ENCODE results near the gene TTPAL. TPM values are rescaled to one million over a fixed set of nuclear protein-coding genes. Genes with fewer than 3 reads are reported as not detected.

The TTPAL gene
- total and polyA plus RNA-seq, 2 of the 4 experiments (the other 2 are of a cell fraction), result 8.2 to 18.1 TPM

DNA sequence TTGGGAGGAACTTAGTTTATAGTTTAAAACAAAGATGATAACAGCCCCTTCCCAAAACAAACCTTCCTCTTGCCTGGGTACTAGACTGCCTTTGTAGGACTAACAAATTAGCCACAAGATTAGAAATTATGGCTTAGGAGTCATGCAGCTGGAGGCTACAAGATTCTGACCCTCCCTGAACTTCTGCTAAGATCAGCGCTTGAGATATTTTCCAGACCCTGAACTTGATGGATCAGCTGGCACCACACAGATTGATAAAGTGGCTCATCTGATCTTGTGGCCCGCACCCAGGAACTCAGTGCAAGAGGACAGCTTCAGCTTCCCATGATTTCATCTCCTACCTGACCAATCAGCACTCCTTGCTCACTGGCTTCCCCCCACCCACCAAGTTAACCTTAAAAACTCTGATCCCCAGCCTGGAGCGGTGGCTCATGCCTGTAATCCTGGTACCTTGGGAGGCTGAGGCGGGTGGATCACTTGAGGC lies 52.1 kb downstream of the TTPAL start:
- Histone ChIP-seq H3K14ac (replicated peaks; ENCODE audit: low read depth, low read length) (no peak overlapping the region), H3K79me1 (ENCODE audit: low read depth in 1 of 2, low read length in 2 of 2) (peaks cover 9 to 13% of the 10 kb centered on the region in 2 experiments), H3K4ac (ENCODE audit: low read depth, low read length) (no peak overlapping the region), H3K36me3 (ENCODE audit: control insufficient read depth, insufficient read depth, low read length) (no peaks in the 10 kb centered on the region), H2BK15ac (ENCODE audit: low read depth, low read length) (no peak overlapping the region), H4K8ac (ENCODE audit: low read depth in 2 of 2, low read length in 2 of 2) (no peak overlapping the region), H4K20me1 (ENCODE audit: insufficient read depth, low read length) (no peaks in the 10 kb centered on the region), H3K9me1 (ENCODE audit: insufficient read depth, low read length) (peaks cover 9% of the 10 kb centered on the region; the same call in 1 of the 2 replicates), H3K4me3 (ENCODE audit: insufficient read depth, low read depth, low read length) (no peak overlapping the region), H3K9ac (ENCODE audit: low read depth, low read length) (no peak overlapping the region), H3K18ac (ENCODE audit: low read depth, low read length) (no peak overlapping the region), H2AFZ (replicated peaks; ENCODE audit: low read length, poor library complexity) (no peak overlapping the region), H2BK20ac (ENCODE audit: low read depth, low read length) (no peak overlapping the region), H2AK9ac (replicated peaks; ENCODE audit: low read depth, low read length, poor library complexity) (no peak overlapping the region), H2AK5ac (ENCODE audit: low read depth, low read length) (no peak overlapping the region), H4K5ac (ENCODE audit: low read depth, low read length) (no peak overlapping the region), H4K91ac (ENCODE audit: insufficient read depth, low read depth, low read length) (no peak overlapping the region), H3K4me2 (ENCODE audit: low read depth, low read length) (no peak overlapping the region), H3K4me1 (ENCODE audit: control insufficient read depth, insufficient read depth, low read length) (peaks cover 4% of the 10 kb centered on the region), H3K56ac (ENCODE audit: extremely low read depth, insufficient read depth, low read length) (no peak overlapping the region), H3K27ac (ENCODE audit: insufficient read depth, low read length) (no peak overlapping the region), H2BK120ac (ENCODE audit: low read depth, low read length) (no peak overlapping the region), H3K23ac (ENCODE audit: low read depth, low read length) (no peak overlapping the region), H3K27me3 (ENCODE audit: control insufficient read depth, insufficient read depth, low read length) (no peaks in the 10 kb centered on the region), H3K9me3 (ENCODE audit: control insufficient read depth, insufficient read depth, low read length) (no peaks in the 10 kb centered on the region), H2BK5ac (ENCODE audit: low read depth, low read length, poor library complexity, severe bottlenecking) (no peak overlapping the region)
- no peak for TF ChIP-seq MAFK (IDR thresholded peaks at IDR 0.05; ENCODE audit: low read depth, low read length)
- TF ChIP-seq RCOR1 (IDR thresholded peaks at IDR 0.05; ENCODE audit: insufficient replicate concordance, low read length), result no peak
- TF ChIP-seq FOS (IDR thresholded peaks at IDR 0.05; ENCODE audit: low read depth, low read length), result no peak
- TF ChIP-seq, protein P1, sequence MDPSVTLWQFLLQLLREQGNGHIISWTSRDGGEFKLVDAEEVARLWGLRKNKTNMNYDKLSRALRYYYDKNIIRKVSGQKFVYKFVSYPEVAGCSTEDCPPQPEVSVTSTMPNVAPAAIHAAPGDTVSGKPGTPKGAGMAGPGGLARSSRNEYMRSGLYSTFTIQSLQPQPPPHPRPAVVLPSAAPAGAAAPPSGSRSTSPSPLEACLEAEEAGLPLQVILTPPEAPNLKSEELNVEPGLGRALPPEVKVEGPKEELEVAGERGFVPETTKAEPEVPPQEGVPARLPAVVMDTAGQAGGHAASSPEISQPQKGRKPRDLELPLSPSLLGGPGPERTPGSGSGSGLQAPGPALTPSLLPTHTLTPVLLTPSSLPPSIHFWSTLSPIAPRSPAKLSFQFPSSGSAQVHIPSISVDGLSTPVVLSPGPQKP (IDR thresholded peaks at IDR 0.05; ENCODE audit: borderline replicate concordance, low read depth, low read length), result no peak
- TF ChIP-seq NFE2L2 (IDR thresholded peaks at IDR 0.05; ENCODE audit: low read depth, low read length), result no peak
- TF ChIP-seq, protein P2, sequence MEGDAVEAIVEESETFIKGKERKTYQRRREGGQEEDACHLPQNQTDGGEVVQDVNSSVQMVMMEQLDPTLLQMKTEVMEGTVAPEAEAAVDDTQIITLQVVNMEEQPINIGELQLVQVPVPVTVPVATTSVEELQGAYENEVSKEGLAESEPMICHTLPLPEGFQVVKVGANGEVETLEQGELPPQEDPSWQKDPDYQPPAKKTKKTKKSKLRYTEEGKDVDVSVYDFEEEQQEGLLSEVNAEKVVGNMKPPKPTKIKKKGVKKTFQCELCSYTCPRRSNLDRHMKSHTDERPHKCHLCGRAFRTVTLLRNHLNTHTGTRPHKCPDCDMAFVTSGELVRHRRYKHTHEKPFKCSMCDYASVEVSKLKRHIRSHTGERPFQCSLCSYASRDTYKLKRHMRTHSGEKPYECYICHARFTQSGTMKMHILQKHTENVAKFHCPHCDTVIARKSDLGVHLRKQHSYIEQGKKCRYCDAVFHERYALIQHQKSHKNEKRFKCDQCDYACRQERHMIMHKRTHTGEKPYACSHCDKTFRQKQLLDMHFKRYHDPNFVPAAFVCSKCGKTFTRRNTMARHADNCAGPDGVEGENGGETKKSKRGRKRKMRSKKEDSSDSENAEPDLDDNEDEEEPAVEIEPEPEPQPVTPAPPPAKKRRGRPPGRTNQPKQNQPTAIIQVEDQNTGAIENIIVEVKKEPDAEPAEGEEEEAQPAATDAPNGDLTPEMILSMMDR (conservative IDR thresholded peaks at IDR 0.05; ENCODE audit: low read depth, low read length), result no peak
- TF ChIP-seq CEBPB (IDR thresholded peaks at IDR 0.05; ENCODE audit: low read depth, low read length), result no peak
- no peak for TF ChIP-seq RFX5 (IDR thresholded peaks at IDR 0.05; ENCODE audit: low read depth, low read length)
- TF ChIP-seq RAD21 (IDR thresholded peaks at IDR 0.05; ENCODE audit: low read length), result no peak
- TF ChIP-seq MAZ (IDR thresholded peaks at IDR 0.05; ENCODE audit: borderline replicate concordance, low read depth, low read length), result no peak
- TF ChIP-seq, protein P3, sequence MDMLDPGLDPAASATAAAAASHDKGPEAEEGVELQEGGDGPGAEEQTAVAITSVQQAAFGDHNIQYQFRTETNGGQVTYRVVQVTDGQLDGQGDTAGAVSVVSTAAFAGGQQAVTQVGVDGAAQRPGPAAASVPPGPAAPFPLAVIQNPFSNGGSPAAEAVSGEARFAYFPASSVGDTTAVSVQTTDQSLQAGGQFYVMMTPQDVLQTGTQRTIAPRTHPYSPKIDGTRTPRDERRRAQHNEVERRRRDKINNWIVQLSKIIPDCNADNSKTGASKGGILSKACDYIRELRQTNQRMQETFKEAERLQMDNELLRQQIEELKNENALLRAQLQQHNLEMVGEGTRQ (IDR thresholded peaks at IDR 0.05; ENCODE audit: low read depth, low read length), result no peak
- TF ChIP-seq MXI1 (IDR thresholded peaks at IDR 0.05; ENCODE audit: borderline replicate concordance, low read depth, low read length), result no peak
- ChIA-PET POLR2A (ENCODE audit: unreplicated experiment) (no interaction called here), CTCF (no interaction called here)
- 85% methylated on average over 2 of the region's 4 CpGs; no CpG with 5 or more reads in 1 of the 2 experiments for WGBS, 2 experiments (ENCODE audit: extremely low coverage in 2 of 2, insufficient read length in 1 of 2)
- in situ Hi-C loops (cut with MboI; ENCODE audit: low sequenced_read_pairs), result no loop called here
- no peak for ATAC-seq (ENCODE audit: low read depth)
- BruUV-seq (replicated peaks), result no TSS peak
- dilution Hi-C loops (cut with HindIII; ENCODE audit: low sequenced_read_pairs, unreplicated experiment), result no loop called here
- intact Hi-C loops (cut with micrococcal nuclease), result no loop called here
- no peak for DNase-seq

Measured in IMR-90 (cell line).